ENCODE results near the gene SARM1. TPM values are rescaled to one million over a fixed set of nuclear protein-coding genes. Genes with fewer than 3 reads are reported as not detected.

Gene SARM1
- total RNA-seq, 1 experiment from 2014 or later = 17.4 TPM

DNA sequence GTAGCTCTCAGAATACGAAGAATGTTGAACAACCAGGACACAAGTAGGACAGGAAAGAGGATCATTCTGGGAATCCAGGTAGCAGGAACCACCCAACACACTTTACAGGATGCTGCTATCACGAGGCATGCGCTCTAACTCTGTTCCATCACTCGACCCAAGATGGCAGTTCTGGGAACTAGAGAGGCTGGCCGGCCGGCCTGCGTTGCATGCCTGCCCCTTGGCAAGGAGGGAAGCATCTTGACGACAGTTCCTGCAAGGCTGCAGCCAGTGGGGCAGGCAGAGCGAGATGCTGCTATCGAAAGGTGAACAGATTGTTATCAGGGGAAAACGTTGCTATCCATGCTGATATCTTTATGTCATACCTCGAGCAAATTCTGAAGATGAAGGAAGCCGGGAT, 53.7 kb downstream of the SARM1 start:
- ChIA-PET POLR2A (no interaction called here), CTCF (no interaction called here)
- in situ Hi-C loops (cut with HindIII; ENCODE audit: low pct_unique_long_range_greater_than_20kb, low sequenced_read_pairs) = no loop called here
- Histone ChIP-seq H3K36me3 (ENCODE audit: control insufficient read depth, insufficient read depth, low read length) (no peaks in the 10 kb centered on the region), H3K4me1 (ENCODE audit: control insufficient read depth, insufficient read depth, low read length) (no peaks in the 10 kb centered on the region), H3K27me3 (ENCODE audit: control insufficient read depth, insufficient read depth, low read length) (no peaks in the 10 kb centered on the region), H3K4me3 (ENCODE audit: low read depth in 2 of 2, low read length in 2 of 2) (no peak overlapping the region), H3K9me3 (ENCODE audit: control insufficient read depth, insufficient read depth, low read depth, low read length) (no peaks in the 10 kb centered on the region), H3K27ac (ENCODE audit: low read length) (no peak overlapping the region)
- no peak for DNase-seq (ENCODE audit: low read depth, low spot score)
- no TSS peak for BruUV-seq (replicated peaks)
- intact Hi-C loops (cut with micrococcal nuclease; ENCODE audit: unreplicated experiment) = no loop called here
- TF ChIP-seq TCF7L2 (IDR thresholded peaks at IDR 0.05; ENCODE audit: low read depth, low read length) = no peak
- TF ChIP-seq, protein P1, sequence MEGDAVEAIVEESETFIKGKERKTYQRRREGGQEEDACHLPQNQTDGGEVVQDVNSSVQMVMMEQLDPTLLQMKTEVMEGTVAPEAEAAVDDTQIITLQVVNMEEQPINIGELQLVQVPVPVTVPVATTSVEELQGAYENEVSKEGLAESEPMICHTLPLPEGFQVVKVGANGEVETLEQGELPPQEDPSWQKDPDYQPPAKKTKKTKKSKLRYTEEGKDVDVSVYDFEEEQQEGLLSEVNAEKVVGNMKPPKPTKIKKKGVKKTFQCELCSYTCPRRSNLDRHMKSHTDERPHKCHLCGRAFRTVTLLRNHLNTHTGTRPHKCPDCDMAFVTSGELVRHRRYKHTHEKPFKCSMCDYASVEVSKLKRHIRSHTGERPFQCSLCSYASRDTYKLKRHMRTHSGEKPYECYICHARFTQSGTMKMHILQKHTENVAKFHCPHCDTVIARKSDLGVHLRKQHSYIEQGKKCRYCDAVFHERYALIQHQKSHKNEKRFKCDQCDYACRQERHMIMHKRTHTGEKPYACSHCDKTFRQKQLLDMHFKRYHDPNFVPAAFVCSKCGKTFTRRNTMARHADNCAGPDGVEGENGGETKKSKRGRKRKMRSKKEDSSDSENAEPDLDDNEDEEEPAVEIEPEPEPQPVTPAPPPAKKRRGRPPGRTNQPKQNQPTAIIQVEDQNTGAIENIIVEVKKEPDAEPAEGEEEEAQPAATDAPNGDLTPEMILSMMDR (IDR thresholded peaks at IDR 0.05) = no peak
- TF ChIP-seq, protein P2, sequence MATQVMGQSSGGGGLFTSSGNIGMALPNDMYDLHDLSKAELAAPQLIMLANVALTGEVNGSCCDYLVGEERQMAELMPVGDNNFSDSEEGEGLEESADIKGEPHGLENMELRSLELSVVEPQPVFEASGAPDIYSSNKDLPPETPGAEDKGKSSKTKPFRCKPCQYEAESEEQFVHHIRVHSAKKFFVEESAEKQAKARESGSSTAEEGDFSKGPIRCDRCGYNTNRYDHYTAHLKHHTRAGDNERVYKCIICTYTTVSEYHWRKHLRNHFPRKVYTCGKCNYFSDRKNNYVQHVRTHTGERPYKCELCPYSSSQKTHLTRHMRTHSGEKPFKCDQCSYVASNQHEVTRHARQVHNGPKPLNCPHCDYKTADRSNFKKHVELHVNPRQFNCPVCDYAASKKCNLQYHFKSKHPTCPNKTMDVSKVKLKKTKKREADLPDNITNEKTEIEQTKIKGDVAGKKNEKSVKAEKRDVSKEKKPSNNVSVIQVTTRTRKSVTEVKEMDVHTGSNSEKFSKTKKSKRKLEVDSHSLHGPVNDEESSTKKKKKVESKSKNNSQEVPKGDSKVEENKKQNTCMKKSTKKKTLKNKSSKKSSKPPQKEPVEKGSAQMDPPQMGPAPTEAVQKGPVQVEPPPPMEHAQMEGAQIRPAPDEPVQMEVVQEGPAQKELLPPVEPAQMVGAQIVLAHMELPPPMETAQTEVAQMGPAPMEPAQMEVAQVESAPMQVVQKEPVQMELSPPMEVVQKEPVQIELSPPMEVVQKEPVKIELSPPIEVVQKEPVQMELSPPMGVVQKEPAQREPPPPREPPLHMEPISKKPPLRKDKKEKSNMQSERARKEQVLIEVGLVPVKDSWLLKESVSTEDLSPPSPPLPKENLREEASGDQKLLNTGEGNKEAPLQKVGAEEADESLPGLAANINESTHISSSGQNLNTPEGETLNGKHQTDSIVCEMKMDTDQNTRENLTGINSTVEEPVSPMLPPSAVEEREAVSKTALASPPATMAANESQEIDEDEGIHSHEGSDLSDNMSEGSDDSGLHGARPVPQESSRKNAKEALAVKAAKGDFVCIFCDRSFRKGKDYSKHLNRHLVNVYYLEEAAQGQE (IDR thresholded peaks at IDR 0.05; ENCODE audit: insufficient read depth in 1 of 2, low read depth in 2 of 2, low read length in 1 of 2) = no peak
- no peak for TF ChIP-seq POLR2AphosphoS5 (IDR thresholded peaks at IDR 0.05; ENCODE audit: low read depth, low read length)
- TF ChIP-seq SIN3A (IDR thresholded peaks at IDR 0.05; ENCODE audit: borderline replicate concordance, insufficient read depth, low read depth, low read length) = no peak
- ATAC-seq = no peak

DNA sequence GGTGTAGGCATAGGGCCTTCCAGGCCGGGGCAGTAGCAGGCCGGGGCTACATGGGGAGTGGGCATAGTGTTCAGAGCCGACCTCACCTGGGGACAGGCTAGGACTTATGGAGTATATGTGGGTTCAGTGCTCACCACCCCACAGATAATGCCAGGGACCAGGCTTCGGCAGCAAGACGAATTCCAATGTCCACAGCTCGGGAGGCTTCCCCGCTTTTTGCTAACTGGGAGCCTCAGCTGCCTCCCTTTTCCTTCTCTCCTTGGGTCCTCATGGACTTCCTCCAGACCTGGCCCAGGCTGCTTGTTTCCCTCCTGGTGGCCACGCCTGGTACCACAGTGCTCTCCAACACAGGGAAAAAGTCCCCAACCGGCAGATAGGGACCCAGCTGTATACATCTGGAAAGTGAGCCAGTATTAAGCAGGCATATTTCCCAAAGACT, 54.6 kb downstream of the SARM1 start:
- intact Hi-C loops (cut with micrococcal nuclease; ENCODE audit: unreplicated experiment) = no loop called here
- ATAC-seq = peak; percentile 90
- TF ChIP-seq TCF7L2 (IDR thresholded peaks at IDR 0.05; ENCODE audit: low read depth, low read length) = no peak
- TF ChIP-seq, protein P1 (IDR thresholded peaks at IDR 0.05) = peak; percentile 51; the same call in 1 of the 2 replicates
- Histone ChIP-seq H3K4me3 (ENCODE audit: low read depth in 2 of 2, low read length in 2 of 2) (no peak overlapping the region), H3K27me3 (ENCODE audit: control insufficient read depth, insufficient read depth, low read length) (no peaks in the 10 kb centered on the region), H3K9me3 (ENCODE audit: control insufficient read depth, insufficient read depth, low read depth, low read length) (no peaks in the 10 kb centered on the region), H3K27ac (ENCODE audit: low read length) (no peak overlapping the region), H3K36me3 (ENCODE audit: control insufficient read depth, insufficient read depth, low read length) (no peaks in the 10 kb centered on the region), H3K4me1 (ENCODE audit: control insufficient read depth, insufficient read depth, low read length) (no peaks in the 10 kb centered on the region)
- no TSS peak for BruUV-seq (replicated peaks)
- POLR2A ChIA-PET = no interaction called here
- no peak for DNase-seq (ENCODE audit: low read depth, low spot score)
- in situ Hi-C loops (cut with HindIII; ENCODE audit: low pct_unique_long_range_greater_than_20kb, low sequenced_read_pairs) = no loop called here
- CTCF ChIA-PET = no interaction called here

Data from Panc1 (cell line).